ENCODE results near the gene SDSL. TPM values are rescaled to one million over a fixed set of nuclear protein-coding genes. Genes with fewer than 3 reads are reported as not detected.

The SDSL gene
- total RNA-seq, 2 donors from 2014 or later: 2.9 TPM; not detected in 1

GRCh38 chr12:113435367-113435766, 13.2 kb downstream of the SDSL start:
- no peak overlapping the region for H3K27ac Mint-ChIP-seq
- DNase-seq (ENCODE audit: low spot score in 2 of 2) (no peak), ATAC-seq (no peak)
- no peaks in the 10 kb centered on the region for H3K9me3 Mint-ChIP-seq
- no peaks in the 10 kb centered on the region for H3K36me3 Mint-ChIP-seq

- H3K36me3 Mint-ChIP-seq: no peaks in the 10 kb centered on the region
- no peaks in the 10 kb centered on the region for H3K9me3 Mint-ChIP-seq
- ATAC-seq (no peak), DNase-seq (ENCODE audit: low spot score in 2 of 2) (no peak)
- H3K27ac Mint-ChIP-seq: no peak overlapping the region
Measured at GRCh38 chr12:113436586-113436985, 14.4 kb downstream of the SDSL start.

- Mint-ChIP-seq H3K9me3 (no peaks in the 10 kb centered on the region), H3K36me3 (no peaks in the 10 kb centered on the region), H3K27ac (no peak overlapping the region)
- no peak for DNase-seq (ENCODE audit: low spot score in 2 of 2)
- ATAC-seq: no peak
Measured at GRCh38 chr12:113436993-113437728, 15.0 kb downstream of the SDSL start.

GRCh38 chr12:113437729-113438100, 15.5 kb downstream of the SDSL start:
- no peak for ATAC-seq
- Mint-ChIP-seq H3K36me3 (no peaks in the 10 kb centered on the region), H3K27ac (no peak overlapping the region), H3K9me3 (no peaks in the 10 kb centered on the region)
- no peak for DNase-seq (ENCODE audit: low spot score in 2 of 2)

- DNase-seq (ENCODE audit: low spot score in 2 of 2) (no peak), ATAC-seq (no peak)
- H3K27ac Mint-ChIP-seq: no peak overlapping the region
- H3K36me3 Mint-ChIP-seq: no peaks in the 10 kb centered on the region
- H3K9me3 Mint-ChIP-seq: no peaks in the 10 kb centered on the region
Measured at GRCh38 chr12:113438523-113439300, 16.5 kb downstream of the SDSL start.

GRCh38 chr12:113439301-113439597, 17.1 kb downstream of the SDSL start:
- no peaks in the 10 kb centered on the region for H3K9me3 Mint-ChIP-seq
- no peak for DNase-seq (ENCODE audit: low spot score in 2 of 2)
- H3K27ac Mint-ChIP-seq: no peak overlapping the region
- ATAC-seq: no peak
- no peaks in the 10 kb centered on the region for H3K36me3 Mint-ChIP-seq

GRCh38 chr12:113439606-113440030, 17.4 kb downstream of the SDSL start:
- no peaks in the 10 kb centered on the region for H3K9me3 Mint-ChIP-seq
- no peak for DNase-seq (ENCODE audit: low spot score in 2 of 2)

GRCh38 chr12:113440336-113440735, 18.2 kb downstream of the SDSL start:
- Mint-ChIP-seq H3K27ac (no peak overlapping the region), H3K36me3 (peaks cover 5 to 7% of the 10 kb centered on the region in 2 donors), H3K9me3 (no peaks in the 10 kb centered on the region)
- DNase-seq (ENCODE audit: low spot score in 2 of 2): no peak
- no peak for ATAC-seq

More at GRCh38 chr12:113439606-113440030, 17.4 kb downstream of the SDSL start:
- Mint-ChIP-seq H3K27ac (no peak overlapping the region), H3K36me3 (peaks cover 0 to under 1% of the 10 kb centered on the region in 2 donors)
- no peak for ATAC-seq

- DNase-seq (ENCODE audit: low spot score in 2 of 2) (no peak), ATAC-seq (no peak)
- Mint-ChIP-seq H3K27ac (no peak overlapping the region), H3K36me3 (peaks cover 5 to 9% of the 10 kb centered on the region in 2 donors), H3K9me3 (no peaks in the 10 kb centered on the region)
Measured at GRCh38 chr12:113440947-113441782, 19.0 kb downstream of the SDSL start.

- ATAC-seq (no peak), DNase-seq (ENCODE audit: low spot score in 2 of 2) (no peak)
- peaks cover 5 to 9% of the 10 kb centered on the region in 2 donors for H3K36me3 Mint-ChIP-seq
- no peaks in the 10 kb centered on the region for H3K9me3 Mint-ChIP-seq
- no peak overlapping the region for H3K27ac Mint-ChIP-seq
Measured at GRCh38 chr12:113443030-113443539, 20.9 kb downstream of the SDSL start.

- ATAC-seq (peak in 1 of 2 donors; percentile 46), DNase-seq (ENCODE audit: low spot score in 2 of 2) (no peak)
- H3K36me3 Mint-ChIP-seq: peaks cover 5 to 9% of the 10 kb centered on the region in 2 donors
- H3K27ac Mint-ChIP-seq: no peak overlapping the region
- H3K9me3 Mint-ChIP-seq: no peaks in the 10 kb centered on the region
Measured at GRCh38 chr12:113445544-113446171, 23.5 kb downstream of the SDSL start.

GRCh38 chr12:113448873-113449272, 26.7 kb downstream of the SDSL start:
- DNase-seq (ENCODE audit: low spot score in 2 of 2): no peak
- ATAC-seq: no peak
- Mint-ChIP-seq H3K9me3 (no peaks in the 10 kb centered on the region), H3K27ac (no peak overlapping the region), H3K36me3 (peaks cover 5 to 9% of the 10 kb centered on the region in 2 donors)

GRCh38 chr12:113449299-113449698, 27.1 kb downstream of the SDSL start:
- no peak for DNase-seq (ENCODE audit: low spot score in 2 of 2)
- ATAC-seq: no peak
- Mint-ChIP-seq H3K36me3 (peaks cover 5 to 9% of the 10 kb centered on the region in 2 donors), H3K27ac (no peak overlapping the region), H3K9me3 (no peaks in the 10 kb centered on the region)

- Mint-ChIP-seq H3K9me3 (no peaks in the 10 kb centered on the region), H3K36me3 (peaks cover 5 to 7% of the 10 kb centered on the region in 2 donors), H3K27ac (no peak overlapping the region)
- DNase-seq (ENCODE audit: low spot score in 2 of 2) (no peak), ATAC-seq (no peak)
Measured at GRCh38 chr12:113449839-113450238, 27.7 kb downstream of the SDSL start.

GRCh38 chr12:113452458-113452857, 30.3 kb downstream of the SDSL start:
- no peak for DNase-seq (ENCODE audit: low spot score in 2 of 2)
- Mint-ChIP-seq H3K36me3 (no peaks in the 10 kb centered on the region), H3K27ac (no peak overlapping the region), H3K9me3 (no peaks in the 10 kb centered on the region)
- ATAC-seq: no peak

- Mint-ChIP-seq H3K27ac (no peak overlapping the region), H3K9me3 (no peaks in the 10 kb centered on the region), H3K36me3 (no peaks in the 10 kb centered on the region)
- no peak for ATAC-seq
- DNase-seq (ENCODE audit: low spot score in 2 of 2): no peak
Measured at GRCh38 chr12:113453330-113453729, 31.1 kb downstream of the SDSL start.

Measured in activated naive CD4-positive, alpha-beta T cell treated with anti-CD3 and anti-CD28 coated beads, Interleukin-2, amount 50 U/mL, for 72 hours (primary cell).